Activated CD4-positive, alpha-beta T cell treated with anti-CD3 and anti-CD28 coated beads for 36 hours (primary cell): Measurements from ENCODE around the gene CEACAM16. TPM values are rescaled to one million over a fixed set of nuclear protein-coding genes. Genes with fewer than 3 reads are reported as not detected.
"Not testable (repeated sequence)": the region's sequence is repeated elsewhere in the genome, so short reads cannot be mapped to it uniquely, and the experiment has no call there.

Experiments
- ATAC-seq: fragments of 200-7000 bp; cut with Tn5 transposase; one replicate; pipeline ENCODE4 v1.10.0; 2021; ENCODE audit warnings: mild to moderate bottlenecking, moderate library complexity
- CTCF ChIA-PET: fragments of 350-600 bp; sonication (Branson Sonifier 250); formaldehyde crosslinking; loops from one replicate; lab custom pipeline; 2021; ENCODE audit warnings: antibody characterized with exemption; lab: Charles Lee
- POLR2A ChIA-PET: fragments of 350-600 bp; sonication (Branson Sonifier 250); formaldehyde crosslinking; loops from one replicate; lab custom pipeline; 2021; ENCODE audit warnings: antibody characterized with exemption, inconsistent platforms; lab: Charles Lee
- DNase-seq: peaks from one replicate; pipeline ENCODE4 v3.0.0-alpha.2; 2020
- H3K27ac Mint-ChIP-seq: one replicate; pipeline ENCODE4 v1.8.0; 2021; ENCODE audit warnings: mixed read lengths
- H3K27me3 Mint-ChIP-seq: one replicate; pipeline ENCODE4 v1.8.0; 2021; ENCODE audit warnings: mixed read lengths
- H3K36me3 Mint-ChIP-seq: one replicate; pipeline ENCODE4 v1.8.0; 2021; ENCODE audit warnings: low read depth, mixed read lengths
- H3K4me1 Mint-ChIP-seq: one replicate; pipeline ENCODE4 v1.8.0; 2021; ENCODE audit warnings: mixed read lengths
- H3K4me3 Mint-ChIP-seq: one replicate; pipeline ENCODE4 v1.8.0; 2021; ENCODE audit warnings: mild to moderate bottlenecking, moderate library complexity, mixed read lengths
- H3K9me3 Mint-ChIP-seq: one replicate; pipeline ENCODE4 v1.8.0; 2021; ENCODE audit warnings: low read depth, mixed read lengths
- intact Hi-C, 2 experiments: fragments of 100-400 bp; cut with DNase I in 1 of 2; cut with micrococcal nuclease in 1 of 2; formaldehyde crosslinking; loops; one replicate each; pipeline versions ENCODE4 v1.14.2 to v1.15.1; 2022 to 2024; cut with DNase I, micrococcal nuclease
- total RNA-seq, 2 experiments: library from RNA; stranded (reverse); gene quantifications; one replicate each; pipeline ENCODE4 v1.2.3, GENCODE V29; 2021

Gene CEACAM16
- total RNA-seq, 2 experiments from 2014 or later = not detected

DNA sequence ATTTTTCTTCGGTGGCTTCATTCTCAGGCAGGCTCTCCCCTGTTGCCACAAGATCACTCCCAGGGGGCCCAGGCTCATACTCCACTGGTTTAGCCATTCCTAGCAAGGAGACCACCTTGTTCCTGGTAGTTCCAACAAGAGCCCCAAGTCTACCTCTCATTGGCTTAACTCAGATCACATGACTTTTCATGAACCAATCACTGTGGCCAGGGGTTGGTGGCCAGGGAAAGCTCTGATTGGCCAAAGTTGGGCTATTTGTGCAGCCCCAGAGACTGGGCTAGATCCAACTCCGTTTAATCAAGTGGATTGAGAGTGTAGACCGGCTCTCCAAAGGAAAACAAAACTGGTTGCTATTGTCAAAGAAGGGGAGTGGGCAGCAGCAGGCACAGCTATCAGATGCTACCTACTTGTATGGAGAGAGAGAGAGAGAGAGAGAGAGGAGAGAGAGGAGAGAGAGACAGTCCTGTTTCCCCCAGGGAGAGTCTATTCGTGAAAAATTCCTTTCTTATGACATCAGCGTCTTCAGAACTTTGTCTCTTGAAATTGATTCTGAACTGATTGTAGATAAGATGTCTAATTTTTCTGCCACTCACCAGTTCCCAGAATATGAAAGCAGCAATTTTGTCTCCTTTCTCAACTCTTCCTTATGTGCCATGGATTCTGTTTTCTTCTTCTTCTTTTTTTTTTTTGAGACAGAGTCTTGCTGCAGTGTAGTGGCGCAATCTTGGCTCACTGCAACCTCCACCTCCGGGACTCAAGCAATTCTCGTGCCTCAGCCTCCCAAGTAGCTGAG, 21.7 kb upstream of the CEACAM16 start:
- no peaks in the 10 kb centered on the region for H3K36me3 Mint-ChIP-seq
- H3K27ac Mint-ChIP-seq = no peak overlapping the region
- no peaks in the 10 kb centered on the region for H3K27me3 Mint-ChIP-seq
- no peak overlapping the region for H3K4me3 Mint-ChIP-seq
- intact Hi-C loops = no loop called here
- DNase-seq (no peak), ATAC-seq (no peak)
- no peaks in the 10 kb centered on the region for H3K9me3 Mint-ChIP-seq
- CTCF ChIA-PET = interaction anchor here (1.3 kb wide), 1 partner anchor 20 kb away, joined by 5 read pairs; no protein-coding TSS in a partner anchor
- POLR2A ChIA-PET = no interaction called here
- no peaks in the 10 kb centered on the region for H3K4me1 Mint-ChIP-seq

DNA sequence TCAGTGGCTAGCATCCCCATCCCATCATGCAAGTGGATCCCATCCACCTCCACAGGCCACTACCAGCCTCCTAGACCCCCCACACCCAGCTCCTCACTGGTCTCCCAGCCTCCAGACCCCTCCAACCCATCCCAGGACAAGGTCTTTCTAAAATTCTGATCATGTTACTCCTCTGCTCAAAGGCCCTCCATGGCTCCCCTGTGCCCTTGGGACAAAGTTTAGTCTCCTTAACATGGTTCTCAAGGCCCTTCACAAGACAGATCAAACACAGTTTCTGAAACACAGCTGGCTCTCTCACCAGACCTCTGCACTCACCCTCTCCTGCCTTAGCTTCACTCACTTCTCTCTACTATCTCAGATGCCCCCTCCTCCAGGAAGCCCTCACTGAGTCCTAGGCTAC, 18.4 kb upstream of the CEACAM16 start:
- H3K27ac Mint-ChIP-seq = no peak overlapping the region
- peaks cover 6% of the 10 kb centered on the region for H3K4me1 Mint-ChIP-seq
- H3K9me3 Mint-ChIP-seq = no peaks in the 10 kb centered on the region
- intact Hi-C loops = no loop called here
- ChIA-PET CTCF (interaction anchor here (1.0 kb wide), 2 partner anchors 9 to 13 kb away, joined by 3 read pairs; no protein-coding TSS in a partner anchor), POLR2A (no interaction called here)
- no peak overlapping the region for H3K4me3 Mint-ChIP-seq
- DNase-seq = no peak
- H3K36me3 Mint-ChIP-seq = no peaks in the 10 kb centered on the region
- no peak for ATAC-seq
- H3K27me3 Mint-ChIP-seq = peaks cover 3% of the 10 kb centered on the region

DNA sequence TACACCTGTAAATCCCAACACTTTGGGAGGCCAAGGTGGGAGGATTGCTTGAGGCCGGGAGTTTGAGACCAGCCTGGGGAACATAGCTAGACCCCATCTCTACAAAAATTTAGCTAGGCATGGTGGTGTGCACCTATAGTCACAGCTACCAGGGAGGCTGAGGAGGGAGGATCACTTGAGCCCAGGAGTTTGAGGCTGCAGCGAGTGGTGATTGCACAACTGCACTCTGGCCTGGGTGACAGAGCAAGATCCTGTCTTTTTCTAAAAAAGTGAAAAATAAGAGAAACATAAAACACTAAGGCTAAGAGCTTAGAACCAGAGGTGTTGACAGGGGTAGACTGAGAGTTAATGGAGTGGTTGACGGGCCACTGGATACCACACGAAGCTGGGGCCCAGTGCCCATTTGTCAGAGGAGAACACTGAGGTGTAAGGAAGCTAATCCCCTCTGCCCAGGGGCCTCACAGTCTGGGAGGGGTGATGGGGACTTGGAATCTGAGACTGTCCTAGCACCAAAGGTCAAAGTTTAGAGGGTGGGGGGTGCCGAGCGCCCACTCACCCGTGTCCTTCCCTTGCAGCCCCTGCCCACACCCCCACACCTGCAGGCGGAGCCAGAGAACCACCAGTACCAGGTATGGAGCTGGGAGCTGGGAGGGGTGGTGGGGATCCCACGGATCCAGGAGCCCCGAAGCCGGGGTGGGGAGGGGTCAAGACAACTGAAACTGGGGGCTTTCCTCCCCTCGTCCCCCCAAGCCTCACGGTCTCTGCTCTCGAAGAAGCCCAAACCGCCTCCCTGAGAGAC, 16.8 kb upstream of the CEACAM16 start:
- DNase-seq = no peak
- ATAC-seq = no peak
- Mint-ChIP-seq H3K4me1 (peaks cover 9% of the 10 kb centered on the region), H3K9me3 (no peaks in the 10 kb centered on the region), H3K36me3 (no peaks in the 10 kb centered on the region), H3K4me3 (no peak overlapping the region), H3K27ac (no peak overlapping the region), H3K27me3 (peaks cover 9% of the 10 kb centered on the region)
- CTCF ChIA-PET = interaction anchor here (0.5 to 1.1 kb wide), 4 partner anchors 42 to 154 kb away, joined by 3 to 5 read pairs (median 4); no protein-coding TSS in a partner anchor
- intact Hi-C loops = no loop called here
- POLR2A ChIA-PET = no interaction called here

DNA sequence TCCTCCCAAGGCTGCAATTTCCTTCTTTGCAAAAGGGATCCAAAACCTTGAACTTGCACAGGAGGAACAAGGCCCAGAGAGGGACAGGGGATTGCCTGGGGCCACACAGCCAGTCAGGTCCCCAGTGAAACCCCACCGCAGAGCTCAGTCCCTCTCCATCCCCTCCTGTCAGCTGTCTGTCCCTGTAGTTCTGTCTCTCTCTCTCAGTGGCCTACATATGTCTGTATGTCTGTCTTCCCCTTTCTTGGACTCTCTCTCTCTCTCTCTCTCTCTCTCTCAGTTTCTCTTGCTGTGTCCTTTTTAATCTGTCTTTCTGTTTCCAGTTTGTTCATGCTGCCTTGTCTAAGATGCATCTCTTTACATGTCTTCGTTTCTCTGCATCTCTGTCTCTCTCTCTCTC, 16.1 kb upstream of the CEACAM16 start:
- intact Hi-C loops = no loop called here
- ATAC-seq (no peak), DNase-seq (no peak)
- ChIA-PET POLR2A (no interaction called here), CTCF (interaction anchor here (0.5 to 1.1 kb wide), 3 partner anchors 41 to 153 kb away, joined by 3 to 5 read pairs (median 5); no protein-coding TSS in a partner anchor)
- Mint-ChIP-seq H3K9me3 (no peaks in the 10 kb centered on the region), H3K36me3 (no peaks in the 10 kb centered on the region), H3K27me3 (peaks cover 10% of the 10 kb centered on the region), H3K4me1 (peaks cover 9% of the 10 kb centered on the region), H3K4me3 (no peak overlapping the region), H3K27ac (no peak overlapping the region)

DNA sequence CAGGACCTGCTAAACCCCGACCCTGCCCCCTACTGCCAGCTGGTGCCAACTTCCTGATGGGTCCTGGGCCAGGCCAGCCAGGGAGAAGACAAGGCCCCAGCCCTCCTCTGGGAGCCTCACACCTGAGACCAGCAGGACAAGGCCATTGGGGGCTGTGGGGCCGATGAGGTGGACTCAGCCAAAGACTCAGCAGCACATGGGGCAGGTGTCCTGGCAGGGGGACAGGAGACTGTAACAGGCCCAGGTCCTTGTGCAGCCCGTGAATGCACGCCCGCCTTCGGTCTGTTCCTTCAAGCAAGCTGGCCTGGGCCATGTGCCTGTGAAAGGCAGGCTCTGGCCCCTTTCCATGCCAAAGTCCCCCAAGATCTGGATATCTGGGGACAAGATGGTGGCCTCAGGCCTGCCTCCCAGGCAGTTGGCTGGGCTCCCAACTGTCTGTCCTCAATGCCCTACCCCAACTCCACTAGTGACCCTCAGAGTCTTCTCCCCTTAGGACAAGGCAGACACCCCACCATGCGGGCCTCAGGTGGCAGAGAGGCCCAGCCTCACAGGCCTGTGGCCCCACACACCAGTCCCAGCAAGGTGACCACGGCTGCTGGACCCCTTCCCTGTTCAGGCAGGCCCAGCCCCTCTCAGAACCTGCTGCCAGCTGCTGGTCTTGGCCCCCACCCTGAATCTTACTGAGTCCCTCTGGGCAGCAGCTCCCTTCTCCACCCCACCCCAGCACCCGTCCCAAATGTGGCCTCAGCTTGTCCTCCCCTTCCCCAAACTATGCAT, 15.3 kb upstream of the CEACAM16 start:
- H3K4me1 Mint-ChIP-seq = peaks cover 9% of the 10 kb centered on the region
- ChIA-PET CTCF (no interaction called here), POLR2A (no interaction called here)
- DNase-seq = no peak
- no peaks in the 10 kb centered on the region for H3K9me3 Mint-ChIP-seq
- intact Hi-C loops = no loop called here
- no peak overlapping the region for H3K4me3 Mint-ChIP-seq
- no peak for ATAC-seq
- H3K27me3 Mint-ChIP-seq = peaks cover 12% of the 10 kb centered on the region
- no peak overlapping the region for H3K27ac Mint-ChIP-seq
- no peaks in the 10 kb centered on the region for H3K36me3 Mint-ChIP-seq

DNA sequence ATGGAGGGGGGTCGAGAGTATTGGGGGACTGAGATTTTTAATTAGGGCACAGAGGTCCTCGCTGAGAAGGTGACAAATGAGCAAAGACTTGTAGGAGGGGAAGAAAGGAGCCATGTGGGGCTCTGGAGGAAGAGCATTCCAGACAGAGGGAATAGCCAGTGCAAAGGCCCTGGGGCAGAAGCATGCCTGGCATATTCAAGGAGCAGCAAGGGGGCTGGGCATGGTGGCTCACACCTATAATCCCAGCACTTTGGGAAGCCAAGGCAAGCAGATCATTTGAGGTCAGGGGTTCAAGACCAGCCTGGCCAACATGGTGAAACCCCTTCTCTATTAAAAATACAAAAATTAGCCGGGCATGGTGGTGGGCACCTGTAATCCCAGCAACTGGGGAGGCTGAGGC, 14.6 kb upstream of the CEACAM16 start:
- H3K4me3 Mint-ChIP-seq, ATAC-seq, POLR2A ChIA-PET, H3K36me3 Mint-ChIP-seq, CTCF ChIA-PET, DNase-seq, H3K9me3 Mint-ChIP-seq, H3K27ac Mint-ChIP-seq, intact Hi-C loops: not testable (repeated sequence)
- peaks cover 14% of the 10 kb centered on the region for H3K27me3 Mint-ChIP-seq
- peaks cover 15% of the 10 kb centered on the region for H3K4me1 Mint-ChIP-seq

DNA sequence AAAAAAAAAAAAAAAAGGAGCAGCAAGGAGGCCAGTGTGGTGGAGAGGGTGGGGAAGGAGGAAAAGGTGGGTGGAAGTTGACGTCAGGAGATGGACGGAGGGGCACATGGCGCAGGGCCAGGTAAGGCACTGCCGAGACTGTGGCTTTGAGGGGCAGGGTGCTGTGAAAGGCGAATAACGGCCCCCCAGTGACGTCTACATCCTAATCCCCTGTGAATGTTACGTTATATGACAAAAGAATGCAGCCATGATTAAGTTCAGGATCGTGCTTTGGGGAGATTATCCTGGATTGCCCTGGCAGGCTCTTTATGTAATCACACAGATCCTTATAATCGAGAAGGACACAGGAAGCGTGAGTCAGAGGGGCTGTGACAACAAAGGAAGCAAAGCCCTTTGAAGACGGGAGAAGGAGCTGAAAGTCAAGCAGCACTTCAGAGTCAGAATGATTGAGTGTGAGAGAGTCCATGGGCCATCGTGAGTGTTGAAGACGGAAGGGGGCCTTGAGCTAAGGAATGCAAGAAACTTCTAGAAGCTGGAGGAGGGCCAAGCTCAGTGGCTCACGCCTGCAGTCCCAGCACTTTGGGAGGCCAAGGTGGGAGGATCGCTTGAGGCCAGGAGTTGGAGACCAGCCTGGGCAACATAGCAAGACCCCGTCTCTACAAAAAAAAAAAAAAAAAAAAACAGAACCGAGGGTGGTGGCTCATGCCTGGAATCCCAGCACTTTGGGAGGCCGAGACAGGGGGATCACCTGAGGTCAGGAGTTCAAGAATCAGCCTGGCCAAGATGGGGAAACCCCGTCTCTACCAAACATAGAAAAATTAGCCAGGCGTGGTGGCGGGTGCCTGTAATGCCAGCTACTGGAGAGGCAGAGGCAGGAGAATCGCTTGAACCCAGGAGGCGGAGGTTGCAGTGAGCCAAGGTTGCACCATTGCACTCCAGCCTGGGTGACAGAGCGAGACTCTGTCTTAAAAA, 13.8 kb upstream of the CEACAM16 start:
- H3K4me3 Mint-ChIP-seq = no peak overlapping the region
- H3K36me3 Mint-ChIP-seq = no peaks in the 10 kb centered on the region
- DNase-seq = peak; percentile 37
- H3K9me3 Mint-ChIP-seq = no peaks in the 10 kb centered on the region
- peak; percentile 67 for ATAC-seq
- peaks cover 21% of the 10 kb centered on the region for H3K4me1 Mint-ChIP-seq
- intact Hi-C loops = loop anchor here in 1 of 2 experiments (5.0 kb wide), 1 partner anchor 37 kb away; no protein-coding TSS in a partner anchor
- ChIA-PET POLR2A (interaction anchor here (0.6 kb wide), 1 partner anchor 31 kb away, joined by 6 read pairs; no protein-coding TSS in a partner anchor), CTCF (no interaction called here)
- no peak overlapping the region for H3K27ac Mint-ChIP-seq
- H3K27me3 Mint-ChIP-seq = peaks cover 14% of the 10 kb centered on the region

DNA sequence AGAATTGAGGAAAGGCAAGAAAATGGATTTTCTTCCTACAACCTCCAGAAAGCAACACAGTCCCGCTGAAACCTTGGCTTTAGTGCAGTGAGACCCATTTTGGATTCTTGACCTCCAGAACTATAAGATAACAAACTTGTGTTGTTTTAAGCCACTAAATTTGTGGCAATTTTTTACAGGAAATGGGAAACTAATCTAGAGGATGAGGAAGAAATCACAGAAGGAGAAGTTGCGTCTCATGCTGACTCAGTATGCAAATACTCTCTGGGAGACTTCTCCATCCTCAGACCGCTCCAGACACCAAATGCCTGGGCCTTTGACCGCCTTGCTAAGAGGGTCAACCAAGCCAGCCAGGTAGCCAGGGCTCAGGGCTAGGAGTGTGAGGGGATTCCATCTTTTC, 13.1 kb upstream of the CEACAM16 start:
- POLR2A ChIA-PET = no interaction called here
- Mint-ChIP-seq H3K27me3 (peaks cover 14% of the 10 kb centered on the region), H3K36me3 (no peaks in the 10 kb centered on the region), H3K4me1 (peaks cover 21% of the 10 kb centered on the region), H3K4me3 (no peak overlapping the region), H3K27ac (no peak overlapping the region), H3K9me3 (no peaks in the 10 kb centered on the region)
- no peak for ATAC-seq
- no peak for DNase-seq
- intact Hi-C loops = loop anchor here in 1 of 2 experiments (5.0 kb wide), 1 partner anchor 36 kb away; no protein-coding TSS in a partner anchor
- CTCF ChIA-PET = interaction anchor here (0.6 to 0.7 kb wide), 2 partner anchors 14 to 16 kb away, joined by 3 read pairs; no protein-coding TSS in a partner anchor

DNA sequence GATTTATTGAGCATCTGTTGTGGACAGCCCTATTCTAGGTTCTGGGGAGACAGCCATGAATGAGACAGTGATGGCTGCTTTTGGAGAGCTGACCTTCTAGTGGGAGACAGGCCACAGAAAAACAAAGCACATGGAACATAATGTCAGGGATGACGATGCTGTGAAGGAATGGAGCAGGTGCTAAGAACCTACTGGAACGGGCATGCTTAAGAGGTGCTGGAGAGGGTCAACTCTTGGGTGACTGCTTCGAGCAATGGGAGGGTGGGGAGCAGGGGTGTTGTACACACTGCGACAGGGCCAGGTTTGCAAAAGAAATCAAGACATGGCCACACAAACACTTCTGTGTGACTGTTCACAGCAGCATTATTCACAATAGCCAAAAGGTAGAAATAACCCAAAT, 12.1 kb upstream of the CEACAM16 start:
- ChIA-PET CTCF (no interaction called here), POLR2A (interaction anchor here (0.6 kb wide), 1 partner anchor 519 kb away, joined by 4 read pairs; no protein-coding TSS in a partner anchor)
- Mint-ChIP-seq H3K27me3 (peaks cover 14% of the 10 kb centered on the region), H3K9me3 (no peaks in the 10 kb centered on the region), H3K4me3 (no peak overlapping the region), H3K27ac (no peak overlapping the region), H3K4me1 (peaks cover 25% of the 10 kb centered on the region), H3K36me3 (no peaks in the 10 kb centered on the region)
- no peak for ATAC-seq
- intact Hi-C loops = loop anchor here in 1 of 2 experiments (5.0 kb wide), 1 partner anchor 35 kb away; no protein-coding TSS in a partner anchor
- no peak for DNase-seq

DNA sequence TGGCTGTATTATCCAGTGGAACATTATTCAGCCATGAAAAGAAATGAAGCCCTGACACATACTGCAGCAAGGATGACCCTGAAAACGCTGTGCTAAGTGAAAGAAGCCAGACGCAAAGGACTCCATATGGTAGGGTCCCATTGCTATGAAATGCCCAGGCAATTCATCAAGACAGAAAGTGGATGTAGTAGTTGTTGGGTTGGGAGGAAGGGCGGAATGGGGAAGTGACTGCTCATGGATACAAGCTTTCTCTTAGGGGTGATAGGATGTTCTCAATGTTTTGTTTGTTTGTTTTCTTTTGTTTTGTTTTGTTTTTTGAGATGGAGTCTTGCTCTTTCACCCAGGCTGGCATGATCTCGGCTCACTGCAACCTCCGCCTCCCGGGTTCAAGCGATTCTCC, 11.1 kb upstream of the CEACAM16 start:
- no peak for ATAC-seq

More for the DNA sequence above, 11.1 kb upstream of the CEACAM16 start:
- peaks cover 14% of the 10 kb centered on the region for H3K27me3 Mint-ChIP-seq
- H3K36me3 Mint-ChIP-seq = no peaks in the 10 kb centered on the region
- H3K9me3 Mint-ChIP-seq = no peaks in the 10 kb centered on the region
- CTCF ChIA-PET = interaction anchor here (0.6 to 1.9 kb wide), 6 partner anchors 12 to 153 kb away, joined by 3 to 12 read pairs (median 4); no protein-coding TSS in a partner anchor
- no peak overlapping the region for H3K27ac Mint-ChIP-seq
- DNase-seq = no peak
- intact Hi-C loops = loop anchor here (2.0 to 5.0 kb wide), 2 partner anchors 34 to 157 kb away; no protein-coding TSS in a partner anchor
- POLR2A ChIA-PET = no interaction called here
- H3K4me3 Mint-ChIP-seq = no peak overlapping the region
- H3K4me1 Mint-ChIP-seq = peaks cover 35% of the 10 kb centered on the region
